ENCODE data around the gene FOXJ1. TPM values are rescaled to one million over a fixed set of nuclear protein-coding genes. Genes with fewer than 3 reads are reported as not detected.
"Not testable (repeated sequence)": the region's sequence is repeated elsewhere in the genome, so short reads cannot be mapped to it uniquely, and the experiment has no call there.

FOXJ1 gene
- total RNA-seq (ENCODE audit: low replicate concordance) = not detected in 2 replicates

GRCh38 chr17:76141212-76142038 lies at the start of gene FOXJ1:
Gene FOXJ1, minus strand, starts transcription at chr17:76141245. Its CDS starts 850 bp downstream, at chr17:76140395.
- peak; percentile 64 for DNase-seq (ENCODE audit: low read depth)
- peak within 1 kb of the TSS; percentile 52 for H3K4me3 ChIP-seq (ENCODE audit: low read depth, low read length)
- TF ChIP-seq CTCF (IDR thresholded peaks at IDR 0.05; ENCODE audit: insufficient read depth, low read length) = no peak

GRCh38 chr17:76189741-76190140 lies 48.7 kb upstream of the FOXJ1 start:
- DNase-seq (ENCODE audit: low read depth) = no peak
- TF ChIP-seq CTCF (IDR thresholded peaks at IDR 0.05; ENCODE audit: insufficient read depth, low read length) = no peak
- no peak overlapping the region for H3K4me3 ChIP-seq (ENCODE audit: low read depth, low read length)

- H3K4me3 ChIP-seq (ENCODE audit: low read depth, low read length) = no peak overlapping the region
- no peak for DNase-seq (ENCODE audit: low read depth)
- no peak for TF ChIP-seq CTCF (IDR thresholded peaks at IDR 0.05; ENCODE audit: insufficient read depth, low read length)
Observed at GRCh38 chr17:76189247-76189646, 48.2 kb upstream of the FOXJ1 start.

- TF ChIP-seq CTCF (IDR thresholded peaks at IDR 0.05; ENCODE audit: insufficient read depth, low read length) = no peak
- no peak for DNase-seq (ENCODE audit: low read depth)
Observed at GRCh38 chr17:76188213-76189016, 47.4 kb upstream of the FOXJ1 start.

GRCh38 chr17:76186774-76187173 lies 45.7 kb upstream of the FOXJ1 start:
- DNase-seq (ENCODE audit: low read depth); H3K4me3 ChIP-seq (ENCODE audit: low read depth, low read length): not testable (repeated sequence)

More at GRCh38 chr17:76188213-76189016, 47.4 kb upstream of the FOXJ1 start:
- no peak overlapping the region for H3K4me3 ChIP-seq (ENCODE audit: low read depth, low read length)

- DNase-seq (ENCODE audit: low read depth) = no peak
- no peak overlapping the region for H3K4me3 ChIP-seq (ENCODE audit: low read depth, low read length)
- TF ChIP-seq CTCF (IDR thresholded peaks at IDR 0.05; ENCODE audit: insufficient read depth, low read length) = no peak
Observed at GRCh38 chr17:76184290-76184689, 43.2 kb upstream of the FOXJ1 start.

All from fibroblast of the aortic adventitia (primary cell).